Activated CD4-positive, alpha-beta T cell treated with anti-CD3 and anti-CD28 coated beads for 24 hours (primary cell): ENCODE data around the gene SCP2.
"Not testable (repeated sequence)": the region's sequence is repeated elsewhere in the genome, so short reads cannot be mapped to it uniquely, and the experiment has no call there.

ENCODE experiments used
- DNase-seq, 2 donors: peaks; one replicate each; pipeline ENCODE4 v3.0.0-alpha.2; 2020; ENCODE audit warnings: low read depth in 2 of 2

SCP2 gene

GRCh38 chr1:52917156-52917555 is 9.9 kb upstream of the SCP2 start:
- no peak for DNase-seq

- no peak for DNase-seq
Measured at GRCh38 chr1:52917581-52917980, 9.5 kb upstream of the SCP2 start.

- no peak for DNase-seq
Measured at GRCh38 chr1:52918201-52918600, 8.9 kb upstream of the SCP2 start.

DNA sequence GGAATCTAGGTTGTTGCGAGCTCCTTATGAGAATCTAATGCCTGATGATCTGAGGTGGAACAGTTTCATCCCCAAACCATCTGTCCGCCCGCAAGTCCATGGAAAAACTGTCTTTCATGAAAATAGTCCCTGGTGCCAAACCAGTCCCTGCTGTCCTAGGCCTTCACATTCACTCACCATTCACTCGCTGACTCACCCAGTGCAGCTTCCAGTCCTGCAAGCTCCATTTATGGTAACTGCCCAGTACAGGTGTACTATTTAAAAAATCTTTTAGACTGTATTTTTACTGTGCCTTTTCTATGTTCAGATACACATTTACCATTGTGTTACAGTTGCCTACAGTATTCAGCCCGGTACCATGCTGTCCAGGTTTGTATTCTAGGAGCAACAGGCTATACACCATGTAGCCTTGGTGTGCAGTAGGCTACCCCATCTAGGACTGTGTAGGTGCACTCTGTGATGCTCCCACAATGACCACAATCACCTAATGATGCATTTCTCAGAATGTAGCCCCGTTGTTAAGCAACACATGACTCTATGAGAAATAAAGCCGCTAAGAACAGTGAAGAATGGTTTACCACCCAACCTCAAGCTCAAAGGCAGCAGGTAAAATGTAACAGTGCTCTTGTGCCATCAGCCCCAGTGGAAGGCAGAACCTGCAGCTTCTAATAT is 7.9 kb upstream of the SCP2 start:
- DNase-seq = no peak

- DNase-seq = no peak
Measured at GRCh38 chr1:52919723-52920483, 7.2 kb upstream of the SCP2 start.

DNA sequence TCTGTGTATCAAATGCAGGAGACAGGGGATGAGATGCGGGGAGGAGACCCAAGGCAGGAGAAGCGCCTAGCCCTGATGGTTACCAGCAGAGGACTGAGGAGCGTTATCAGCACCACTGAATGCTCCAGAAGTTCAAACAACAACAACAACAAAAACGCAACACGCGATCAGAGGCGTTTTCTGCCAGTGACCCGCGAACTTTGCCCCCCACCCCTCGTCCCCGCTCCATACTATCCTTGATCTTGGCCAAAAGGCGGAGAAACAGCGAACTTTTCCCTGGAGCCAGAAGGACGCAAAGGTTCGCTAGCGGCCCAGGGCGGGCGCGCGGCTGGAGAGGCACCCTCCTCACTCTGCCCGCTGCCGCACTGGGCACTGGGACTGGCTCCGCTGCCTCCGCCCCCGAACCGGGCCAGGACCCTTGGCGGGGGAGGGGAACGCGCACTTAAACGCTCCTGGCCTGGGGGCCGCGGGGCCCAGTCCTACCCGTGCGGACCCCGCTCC is 6.2 kb upstream of the SCP2 start:
- DNase-seq = no peak

GRCh38 chr1:52925571-52926005 is 1.5 kb upstream of the SCP2 start:
- no peak for DNase-seq

DNA sequence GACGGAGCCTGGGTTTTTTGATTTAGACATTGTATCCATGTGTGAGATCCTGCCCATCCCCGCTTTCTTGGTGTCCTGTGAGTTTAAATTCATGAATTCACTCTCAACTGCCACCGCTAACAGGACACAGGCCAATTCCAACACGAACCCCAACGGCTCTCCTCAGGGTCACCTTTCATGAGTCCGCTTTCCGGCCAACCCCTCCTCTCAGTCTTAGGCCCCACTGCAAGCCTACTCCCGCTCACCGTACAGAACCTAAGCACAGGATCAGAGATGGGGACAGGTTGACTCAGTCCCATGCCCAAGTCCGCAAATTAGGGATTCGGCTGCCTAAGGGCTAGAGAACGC is 238 bp upstream of the SCP2 start:
- no peak for DNase-seq

- DNase-seq = no peak
Measured at GRCh38 chr1:52928015-52928404, 934 bp downstream of the SCP2 start.

DNA sequence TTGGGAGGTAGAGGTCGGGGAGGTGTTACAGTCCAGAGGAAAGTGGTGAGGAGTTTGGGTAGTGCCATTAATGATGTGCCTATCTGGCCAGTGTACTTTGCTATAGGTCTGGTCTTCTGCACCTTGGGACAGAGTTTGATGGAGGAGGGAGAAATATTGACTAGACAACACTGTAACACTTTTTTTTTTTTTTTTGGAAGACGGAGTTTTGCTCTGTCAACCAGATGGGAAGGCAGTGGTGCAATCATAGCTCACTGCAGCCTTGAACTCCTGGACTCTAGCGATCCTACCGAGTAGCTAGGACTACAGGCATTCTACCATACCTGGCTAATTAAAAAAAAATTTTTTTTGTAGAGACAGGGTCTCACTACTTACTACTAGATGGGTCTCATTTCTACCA is 1.9 kb downstream of the SCP2 start:
- no peak for DNase-seq

- DNase-seq = no peak
Measured at GRCh38 chr1:52937433-52938182, 10.5 kb downstream of the SCP2 start.

DNA sequence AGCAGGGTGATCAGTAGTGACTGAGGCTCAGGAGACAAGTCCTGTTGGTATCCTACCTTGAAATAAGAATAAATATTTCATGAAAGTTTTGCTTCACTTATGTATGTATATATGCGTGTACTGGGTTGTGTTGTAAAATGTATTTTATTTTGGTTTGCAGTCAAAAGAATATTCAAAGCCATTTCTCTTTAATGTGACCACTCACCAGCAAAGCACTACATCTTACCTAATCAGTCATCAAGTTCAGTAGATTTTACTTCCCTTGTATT is 11.0 kb downstream of the SCP2 start:
- no peak for DNase-seq

DNA sequence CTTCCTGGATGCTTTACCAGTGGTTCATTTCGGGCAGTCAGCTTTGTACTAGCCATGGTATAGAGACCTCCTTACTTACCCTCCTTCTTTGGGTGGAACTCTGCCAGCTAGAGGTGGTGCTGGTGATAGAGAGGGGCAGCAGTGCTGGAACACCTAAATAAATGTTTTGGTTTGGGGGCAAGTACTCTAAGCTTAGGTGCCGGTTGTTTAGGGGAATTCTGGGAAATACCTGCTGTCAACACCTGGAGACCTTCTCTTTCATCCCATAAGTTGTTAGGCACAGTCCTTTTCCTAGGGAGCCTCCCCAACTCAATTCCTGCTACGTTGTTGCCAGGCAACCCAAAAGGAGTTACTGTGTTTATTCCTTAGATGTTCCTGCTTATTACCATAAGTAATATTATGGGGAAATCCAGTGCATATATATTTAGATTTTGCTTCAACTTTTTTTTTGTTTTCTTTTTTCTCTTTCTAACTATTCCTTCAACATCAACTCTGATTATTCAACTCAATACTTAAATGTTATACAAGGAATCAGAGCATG is 16.9 kb downstream of the SCP2 start:
- no peak for DNase-seq

- DNase-seq = no peak
Measured at GRCh38 chr1:52944566-52944965, 17.5 kb downstream of the SCP2 start.

DNA sequence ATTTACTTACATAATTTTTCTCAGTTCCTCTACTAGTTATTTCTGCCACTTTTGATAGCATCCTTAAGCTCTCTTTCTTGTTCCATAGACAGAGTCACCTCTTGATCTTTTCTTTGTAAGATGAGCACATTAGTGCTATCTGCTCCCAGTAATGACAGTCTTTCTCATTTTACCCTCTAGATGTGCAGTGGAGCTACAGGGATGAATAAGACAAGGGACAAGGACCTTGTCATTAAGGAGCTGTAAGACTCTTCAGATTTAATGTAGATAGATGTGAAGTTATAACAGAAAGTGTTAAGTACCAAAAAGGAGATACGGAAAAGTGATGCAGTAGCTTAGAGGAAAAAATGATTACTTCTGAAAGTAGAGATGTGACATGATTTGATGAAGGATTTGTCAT is 20.4 kb downstream of the SCP2 start:
- no peak for DNase-seq

DNA sequence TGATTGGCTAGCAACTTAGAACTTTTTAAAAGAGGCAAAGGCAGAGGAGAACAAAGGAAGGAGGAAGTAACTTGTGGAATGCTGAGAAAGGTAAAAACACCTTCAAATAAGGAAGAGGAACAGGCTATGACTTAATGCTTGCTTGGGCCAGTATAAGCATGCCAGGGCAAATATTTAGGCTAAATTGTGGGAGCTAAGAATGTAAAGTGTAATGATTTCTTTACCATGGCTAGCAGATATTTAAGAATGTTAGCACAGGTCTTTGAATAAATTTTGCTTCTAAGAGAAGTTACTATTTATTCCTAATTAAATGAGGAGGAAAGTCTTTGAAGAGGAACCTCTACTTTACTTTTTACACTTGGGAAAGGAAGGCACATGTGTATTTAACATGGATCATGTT is 22.5 kb downstream of the SCP2 start:
- DNase-seq = not testable (repeated sequence)

DNA sequence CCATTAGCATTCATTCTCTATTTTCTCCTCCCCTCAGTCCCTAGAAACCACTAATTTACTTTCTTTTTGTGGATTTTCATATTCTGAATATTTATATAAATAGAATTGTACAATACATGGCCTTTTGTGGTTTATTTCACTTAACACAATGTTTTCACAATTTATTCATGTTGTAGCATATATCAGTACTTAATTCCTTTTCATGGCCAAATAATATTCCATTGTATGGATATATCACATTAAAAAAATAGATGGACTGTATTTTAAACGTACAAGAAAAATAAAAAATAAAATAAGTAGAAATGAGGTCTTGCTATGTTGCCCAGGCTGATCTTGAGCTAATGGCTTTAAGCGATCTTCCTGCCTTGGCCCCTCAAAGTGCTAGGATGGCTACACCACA is 25.0 kb downstream of the SCP2 start:
- DNase-seq = no peak

DNA sequence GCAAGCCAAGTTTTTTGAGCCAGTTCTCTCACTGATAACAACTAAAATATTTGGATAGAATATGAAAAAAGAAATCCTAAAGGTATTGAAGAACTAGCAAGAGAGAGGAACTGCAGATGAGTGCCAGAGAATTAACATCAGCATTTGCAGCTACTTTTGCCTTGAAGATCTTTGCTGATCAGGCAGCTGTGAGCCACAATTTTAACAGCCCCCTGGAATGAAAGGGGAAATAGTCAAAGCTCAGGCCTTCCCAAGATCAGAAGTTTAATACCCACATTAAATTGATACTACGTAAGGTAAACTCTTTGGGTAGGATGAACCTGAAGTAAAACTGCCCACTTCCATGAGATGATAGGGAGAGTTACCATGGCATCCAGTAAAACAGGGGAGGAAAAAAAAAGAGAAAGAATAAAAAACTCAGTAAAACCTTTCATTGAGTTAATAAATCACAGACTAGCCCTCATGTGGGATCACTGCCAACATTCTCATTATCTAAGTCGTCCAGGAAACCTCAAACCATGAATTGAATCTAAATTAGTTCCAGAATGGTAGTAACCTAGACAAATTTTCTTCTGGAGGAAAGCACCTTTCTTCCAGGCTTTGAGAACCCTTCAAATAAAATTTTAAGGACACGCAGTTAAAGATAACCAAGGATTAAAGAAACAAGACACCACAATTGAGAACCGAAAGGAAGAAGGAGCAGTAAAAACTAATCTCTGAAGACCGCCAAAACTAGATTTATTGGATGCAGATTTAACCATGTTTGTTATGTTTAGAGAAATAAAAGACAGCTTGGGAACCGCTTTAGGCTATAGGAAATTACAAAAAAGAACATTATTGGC is 28.3 kb downstream of the SCP2 start:
- no peak for DNase-seq

GRCh38 chr1:52963101-52963500 is 36.0 kb downstream of the SCP2 start:
- DNase-seq = no peak

DNA sequence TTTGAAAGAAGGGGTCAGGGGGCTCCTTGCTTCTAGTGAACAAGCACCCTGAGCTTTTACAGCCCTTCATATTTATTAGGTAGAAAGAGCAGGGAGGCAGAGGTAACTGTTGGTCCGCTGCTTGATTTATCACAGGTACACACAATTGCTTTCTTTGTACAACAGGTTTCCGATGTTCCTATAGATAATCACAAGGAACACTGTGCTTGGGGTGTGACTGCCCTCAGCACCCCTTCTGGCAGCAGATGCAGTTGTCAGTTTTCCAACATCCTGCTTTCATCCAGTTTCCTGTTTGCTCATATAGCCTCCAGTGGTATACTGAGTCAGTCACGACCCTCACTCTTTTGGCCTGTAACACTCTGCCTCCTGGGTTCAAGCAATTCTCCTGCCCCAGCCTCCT is 40.6 kb downstream of the SCP2 start:
- no peak for DNase-seq

DNA sequence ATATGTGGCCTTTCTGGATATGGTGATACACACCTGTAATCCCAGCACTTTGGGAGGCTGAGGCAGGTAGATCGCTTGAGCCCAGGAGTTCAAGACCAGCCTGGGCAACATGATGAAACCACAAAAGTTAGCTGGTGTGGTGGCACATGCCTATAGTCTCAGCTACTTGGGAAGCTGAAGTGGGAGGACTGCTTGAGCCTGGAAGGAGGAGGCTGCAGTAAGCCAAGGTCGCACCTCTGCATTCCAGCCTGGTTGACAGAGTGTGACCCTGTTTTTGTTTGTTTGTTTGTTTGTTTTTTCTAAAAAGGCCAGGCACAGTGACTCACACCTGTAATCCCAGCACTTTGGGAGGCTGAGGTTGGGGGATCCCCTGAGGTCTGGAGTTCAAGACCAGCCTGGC is 42.2 kb downstream of the SCP2 start:
- DNase-seq = not testable (repeated sequence)

- DNase-seq = no peak
Measured at GRCh38 chr1:52970149-52970548, 43.1 kb downstream of the SCP2 start.
